Upper lobe of left lung (tissue), 6 donors: Measurements from ENCODE around the gene ZBTB24. TPM values are rescaled to one million over a fixed set of nuclear protein-coding genes. Genes with fewer than 3 reads are reported as not detected.

Source experiments
- ATAC-seq, 2 donors: fragments of 200-7000 bp; cut with Tn5 transposase; one replicate each; pipeline ENCODE4 v1.9.1; 2022; ENCODE audit warnings: mild to moderate bottlenecking in 2 of 2, moderate library complexity in 2 of 2; ENCODE audit not compliant: low FRiP score in 2 of 2
- DNase-seq, 2 donors: peaks; one replicate each; pipeline ENCODE4 v3.0.0-alpha.2; 2019 to 2020
- H3K27ac ChIP-seq, 4 donors: fragments of 200-600 bp; sonication (generic); one replicate each; pipeline ENCODE4 v1.5.1; 2016 to 2019
- H3K27me3 ChIP-seq, 4 donors: fragments of 200-600 bp; sonication (generic); one replicate each; pipeline ENCODE4 v1.5.1; 2017 to 2019
- H3K36me3 ChIP-seq, 4 donors: fragments of 200-600 bp; sonication (generic); one replicate each; pipeline ENCODE4 v1.5.1; 2016 to 2019
- H3K4me1 ChIP-seq, 4 donors: fragments of 200-600 bp; sonication (generic); one replicate each; pipeline ENCODE4 v1.5.1; 2018 to 2019
- H3K4me3 ChIP-seq, 4 donors: fragments of 200-600 bp; sonication (generic); one replicate each; pipeline ENCODE4 v1.5.1; 2017 to 2019; ENCODE audit warnings: mild to moderate bottlenecking in 2 of 4, moderate library complexity in 1 of 4
- H3K9me3 ChIP-seq, 4 donors: fragments of 200-600 bp; sonication (generic); one replicate each; pipeline ENCODE4 v1.5.1; 2018 to 2019
- CTCF ChIP-seq, 6 experiments: fragments of 450-650 bp in 4 of 6; fragments of 200-600 bp in 2 of 6; sonication (generic) in 2 of 6; IDR thresholded peaks; one replicate each; pipeline ENCODE4 v1.5.1; 2016 to 2019; ENCODE audit warnings: antibody characterized with exemption in 6 of 6
- EP300 ChIP-seq, 4 donors: sonication (generic); formaldehyde crosslinking; IDR thresholded peaks; one replicate each; pipeline ENCODE4 v1.5.1; 2017; ENCODE audit warnings: antibody characterized with exemption in 4 of 4, control low read depth in 2 of 4
- POLR2A ChIP-seq, 4 donors: fragments of 450-650 bp; IDR thresholded peaks; one replicate each; pipeline ENCODE4 v1.5.1; 2016 to 2017; ENCODE audit warnings: antibody characterized with exemption in 4 of 4, mild to moderate bottlenecking in 2 of 4
- POLR2AphosphoS5 ChIP-seq, 2 donors: sonication (generic); formaldehyde crosslinking; IDR thresholded peaks; one replicate each; pipeline ENCODE4 v1.5.1; 2017; ENCODE audit warnings: antibody characterized with exemption in 2 of 2
- WGBS, 2 donors: methylation state at CpG; one replicate each; pipeline ENCODE4 v1.1.5; 2017 to 2018; 5-methylcytosine and 5-hydroxymethylcytosine counted together
- total RNA-seq, 6 donors: library from RNA; depleted of rRNA in 4 of 6; stranded (reverse); fragments of >200 nt in 4 of 6; gene quantifications; one replicate each; pipeline versions ENCODE4 v1.1.0 to v1.2.1, GENCODE V29; 2016 to 2021
- donor health status: DM: no; HTN: no; CAD: no; lungs with moderate emphysema.
- donor health status: DM: no; HTN: yes; CAD: no; lungs with severe emphysema.

ZBTB24 gene
- total RNA-seq, 6 donors from 2014 or later: 5.1 to 14.9 (median 9.7) TPM

DNA sequence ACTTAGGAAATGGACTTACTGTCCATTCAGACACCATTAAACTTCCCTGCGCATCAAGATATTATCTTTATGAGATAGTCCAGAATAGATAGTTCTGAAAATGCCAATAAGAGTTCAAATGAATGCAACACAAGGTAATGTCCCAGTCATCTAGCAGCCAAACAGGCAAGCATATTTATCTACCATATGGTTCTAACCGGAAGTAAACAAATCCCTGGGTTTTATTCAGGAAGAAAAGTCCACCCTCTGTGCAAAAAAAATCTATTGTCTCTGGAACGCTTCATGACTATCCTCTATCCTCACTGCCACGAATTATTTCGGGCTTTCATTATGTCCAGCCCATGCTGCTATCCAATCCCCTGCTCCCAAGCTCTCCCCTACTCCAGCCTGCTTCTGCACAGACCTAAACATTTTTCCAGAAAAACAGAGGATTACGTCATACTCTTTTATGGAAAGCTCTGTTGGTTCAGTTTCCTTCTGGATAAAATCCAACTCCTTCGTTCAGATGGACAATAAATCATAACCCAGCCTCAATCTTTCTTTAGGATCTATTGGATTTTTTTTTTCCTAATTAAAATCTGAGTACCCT, 54.0 kb downstream of the ZBTB24 start:
- Histone ChIP-seq H3K27ac (no peak overlapping the region), H3K27me3 (no peaks in the 10 kb centered on the region), H3K4me3 (no peak overlapping the region), H3K9me3 (no peaks in the 10 kb centered on the region), H3K36me3 (no peaks in the 10 kb centered on the region), H3K4me1 (peaks cover 0 to 4% (median 0%) of the 10 kb centered on the region in 4 donors)
- DNase-seq (no peak), ATAC-seq (no peak)
- no peak for TF ChIP-seq POLR2A (IDR thresholded peaks at IDR 0.05)
- 47 to 48% methylated on average over 7 of the region's 7 CpGs for WGBS, 2 donors

- Histone ChIP-seq H3K9me3 (no peaks in the 10 kb centered on the region), H3K4me1 (peaks cover 0 to 4% (median 0%) of the 10 kb centered on the region in 4 donors), H3K4me3 (no peak overlapping the region), H3K27ac (no peak overlapping the region), H3K36me3 (no peaks in the 10 kb centered on the region), H3K27me3 (no peaks in the 10 kb centered on the region)
- ATAC-seq (no peak), DNase-seq (no peak)
- whole genome bisulfite sequencing, 2 donors: 94 to 97% methylated on average over 2 of the region's 2 CpGs
- TF ChIP-seq POLR2AphosphoS5 (IDR thresholded peaks at IDR 0.05): no peak
- no peak for TF ChIP-seq CTCF (IDR thresholded peaks at IDR 0.05)
- TF ChIP-seq EP300 (IDR thresholded peaks at IDR 0.05): no peak
- no peak for TF ChIP-seq POLR2A (IDR thresholded peaks at IDR 0.05)
Observed at GRCh38 chr6:109424946-109425345, 58.1 kb downstream of the ZBTB24 start.

GRCh38 chr6:109421184-109421583, 61.8 kb downstream of the ZBTB24 start:
- ATAC-seq (no peak), DNase-seq (no peak)
- Histone ChIP-seq H3K36me3 (no peaks in the 10 kb centered on the region), H3K9me3 (no peaks in the 10 kb centered on the region), H3K4me3 (no peak overlapping the region), H3K27ac (no peak overlapping the region), H3K27me3 (no peaks in the 10 kb centered on the region), H3K4me1 (no peaks in the 10 kb centered on the region)
- TF ChIP-seq POLR2A (IDR thresholded peaks at IDR 0.05) (no peak), POLR2AphosphoS5 (IDR thresholded peaks at IDR 0.05) (no peak)
- WGBS, 2 donors: 84 to 91% methylated on average over 1 of the region's 1 CpG

- 56 to 57% methylated on average over 1 of the region's 1 CpG for WGBS, 2 donors
- DNase-seq: no peak
Observed at GRCh38 chr6:109420751-109421150, 62.3 kb downstream of the ZBTB24 start.

DNA sequence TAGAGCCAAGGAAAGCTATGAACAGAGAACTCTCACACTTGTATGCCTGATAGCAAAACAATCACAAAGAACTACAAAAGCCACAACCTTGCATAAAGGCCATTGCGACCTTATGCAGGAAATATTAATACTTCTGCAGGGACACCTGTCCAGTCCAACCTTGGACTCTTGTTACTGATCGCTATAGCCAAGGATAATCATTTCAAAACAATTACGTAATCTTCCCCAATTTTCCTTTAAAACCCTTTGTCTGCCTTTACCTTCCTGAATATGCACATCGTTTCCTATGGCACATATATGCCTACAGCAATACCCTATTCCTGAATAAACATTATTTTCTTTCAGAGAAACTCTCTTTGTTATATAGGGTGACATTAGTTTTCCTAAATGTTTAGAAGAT, 65.4 kb downstream of the ZBTB24 start:
- ATAC-seq (no peak), DNase-seq (no peak)
- H3K27me3 ChIP-seq: no peaks in the 10 kb centered on the region
- TF ChIP-seq CTCF (IDR thresholded peaks at IDR 0.05) (no peak), POLR2A (IDR thresholded peaks at IDR 0.05) (no peak), EP300 (IDR thresholded peaks at IDR 0.05) (no peak), POLR2AphosphoS5 (IDR thresholded peaks at IDR 0.05) (no peak)
- WGBS, 2 donors: 82 to 87% methylated on average over 4 of the region's 4 CpGs
- H3K9me3 ChIP-seq: peaks cover 0 to 4% (median 0%) of the 10 kb centered on the region in 4 donors
- no peaks in the 10 kb centered on the region for H3K4me1 ChIP-seq
- no peaks in the 10 kb centered on the region for H3K36me3 ChIP-seq
- no peak overlapping the region for H3K27ac ChIP-seq
- H3K4me3 ChIP-seq: no peak overlapping the region

More at GRCh38 chr6:109420751-109421150, 62.3 kb downstream of the ZBTB24 start:
- ATAC-seq: no peak
- no peaks in the 10 kb centered on the region for H3K9me3 ChIP-seq
- TF ChIP-seq EP300 (IDR thresholded peaks at IDR 0.05): no peak
- no peak for TF ChIP-seq POLR2AphosphoS5 (IDR thresholded peaks at IDR 0.05)
- no peak for TF ChIP-seq POLR2A (IDR thresholded peaks at IDR 0.05)
- no peak for TF ChIP-seq CTCF (IDR thresholded peaks at IDR 0.05)
- H3K27me3 ChIP-seq: no peaks in the 10 kb centered on the region
- no peaks in the 10 kb centered on the region for H3K4me1 ChIP-seq
- no peaks in the 10 kb centered on the region for H3K36me3 ChIP-seq
- no peak overlapping the region for H3K4me3 ChIP-seq
- no peak overlapping the region for H3K27ac ChIP-seq

Other genes starting within 250 kb of the ZBTB24 start
- 100 to 1,000 TPM in 4 of 6 donors, 10 to 100 TPM in 2; 70.8 to 281 (median 218) TPM for gene CD164, start 100.8 kb downstream of the ZBTB24 start, total RNA-seq
- 10 to 100 TPM in 2 of 6 donors, 1 to 10 TPM in 4; 3.5 to 44.3 (median 6.5) TPM for gene PPIL6, start 42.6 kb downstream of the ZBTB24 start, total RNA-seq
- 10 to 100 TPM in 5 of 6 donors, 1 to 10 TPM in 1; 9.4 to 25.2 (median 15.4) TPM for gene SMPD2, start 42.5 kb downstream of the ZBTB24 start, total RNA-seq
- gene MICAL1, start 27.4 kb downstream of the ZBTB24 start, total RNA-seq: 100 to 1,000 TPM in 2 of 6 donors, 10 to 100 TPM in 4; 61.7 to 268 (median 78.3) TPM
- gene AK9, start 208.0 kb upstream of the ZBTB24 start, total RNA-seq: 10 to 100 TPM in 3 of 6 donors, 1 to 10 TPM in 3; 5.9 to 48.2 (median 13.0) TPM
- gene FIG4, start 208.1 kb upstream of the ZBTB24 start, total RNA-seq: 10 to 100 TPM; 10.4 to 30.8 (median 27.5) TPM